Measurements from ENCODE around the gene SLX1A.
"Not testable (repeated sequence)": the region's sequence is repeated elsewhere in the genome, so short reads cannot be mapped to it uniquely, and the experiment has no call there.

Gene SLX1A

DNA sequence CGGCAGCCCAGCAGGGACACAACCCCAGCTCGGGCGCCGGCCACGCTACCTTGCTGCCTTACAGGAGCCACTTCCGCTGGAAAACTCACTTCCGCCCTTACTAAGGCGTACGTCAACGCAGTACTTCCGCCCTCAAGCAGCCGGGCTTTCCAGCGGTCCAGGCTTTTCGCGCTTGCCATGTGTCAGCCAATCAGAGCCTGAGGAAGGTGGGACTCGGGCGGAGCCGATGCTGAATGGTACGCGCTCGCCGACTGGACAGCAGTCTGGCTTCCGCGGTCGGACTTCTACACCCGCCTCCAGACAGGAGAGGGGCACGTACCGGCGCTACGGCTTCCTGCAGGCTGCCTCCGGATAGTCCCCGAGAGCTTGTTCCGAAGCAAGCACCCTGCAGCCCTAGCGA, at the start of gene SLX1A, which contains the start of gene BOLA2B:
SLX1A (plus strand) TSS at position 261 of the 400 bp plus-strand sequence. CDS start 210 bp downstream, outside the sequence.
BOLA2B (minus strand) TSS at position 52 of the 400 bp plus-strand sequence. CDS start 71 bp downstream, outside the sequence.
- peak; percentile 84 for ATAC-seq (ENCODE audit: low read depth)

DNA sequence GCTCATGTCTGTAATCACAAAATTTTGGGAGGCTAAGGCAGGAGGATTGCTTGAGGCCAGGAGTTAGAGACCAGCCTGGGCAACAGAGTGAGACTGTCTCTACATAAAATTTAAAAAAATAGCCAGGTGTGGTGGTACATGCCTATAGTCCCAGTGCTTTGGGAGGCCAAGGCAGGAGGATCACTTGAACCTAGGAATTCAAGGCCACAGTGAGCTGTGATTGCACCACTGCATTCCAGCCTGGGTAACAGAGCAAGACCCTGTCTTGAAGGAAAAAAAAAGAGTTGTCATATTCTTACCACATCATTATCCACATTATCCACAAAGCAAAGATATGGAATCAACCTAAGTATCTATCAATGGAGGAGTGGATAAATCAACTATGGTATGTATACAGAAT, 49.7 kb upstream of the SLX1A start:
- H3K27ac Mint-ChIP-seq = no peak overlapping the region
- no peaks in the 10 kb centered on the region for H3K27me3 Mint-ChIP-seq
- no peaks in the 10 kb centered on the region for H3K9me3 Mint-ChIP-seq
- ATAC-seq (ENCODE audit: low read depth) (no peak), DNase-seq (ENCODE audit: low spot score in 2 of 2) (no peak)
- no peak overlapping the region for H3K4me3 Mint-ChIP-seq
- no peaks in the 10 kb centered on the region for H3K36me3 Mint-ChIP-seq
- peaks cover 13% of the 10 kb centered on the region for H3K4me1 Mint-ChIP-seq

More for the DNA sequence above, at the start of gene SLX1A, which contains the start of gene BOLA2B:
- H3K27ac Mint-ChIP-seq; H3K36me3 Mint-ChIP-seq; H3K9me3 Mint-ChIP-seq; H3K4me3 Mint-ChIP-seq; DNase-seq (ENCODE audit: low spot score in 2 of 2); H3K27me3 Mint-ChIP-seq; H3K4me1 Mint-ChIP-seq: not testable (repeated sequence)

- peaks cover 10% of the 10 kb centered on the region for H3K4me1 Mint-ChIP-seq
- DNase-seq (ENCODE audit: low spot score in 2 of 2) (no peak), ATAC-seq (ENCODE audit: low read depth) (no peak)
- H3K4me3 Mint-ChIP-seq = no peak overlapping the region
- peaks cover 2% of the 10 kb centered on the region for H3K9me3 Mint-ChIP-seq
- H3K27ac Mint-ChIP-seq = no peak overlapping the region
- H3K36me3 Mint-ChIP-seq = peaks cover 2% of the 10 kb centered on the region
- H3K27me3 Mint-ChIP-seq = no peaks in the 10 kb centered on the region
Observed at GRCh38 chr16:30144917-30145316, 48.8 kb upstream of the SLX1A start.

DNA sequence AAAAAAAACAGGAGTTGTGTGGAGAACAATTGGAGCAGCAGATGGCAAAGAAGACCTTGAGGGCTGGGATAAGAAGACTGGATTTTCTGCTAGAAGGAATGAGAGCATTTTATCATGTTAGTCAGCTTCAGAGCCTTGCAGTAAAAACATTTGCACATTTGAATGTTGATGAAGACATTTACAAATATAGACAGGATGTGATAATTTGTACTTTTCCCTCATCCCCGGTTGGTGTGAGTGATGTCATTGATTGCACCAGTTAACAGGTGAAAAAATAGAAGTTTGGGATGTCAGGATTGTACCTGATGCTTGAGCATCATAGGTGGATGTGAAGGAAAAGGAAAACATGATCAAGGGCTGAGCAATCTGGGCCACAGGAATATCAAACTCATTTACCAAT, 48.0 kb upstream of the SLX1A start:
- peaks cover 2% of the 10 kb centered on the region for H3K36me3 Mint-ChIP-seq
- no peaks in the 10 kb centered on the region for H3K27me3 Mint-ChIP-seq
- no peak overlapping the region for H3K4me3 Mint-ChIP-seq
- DNase-seq (ENCODE audit: low spot score in 2 of 2) (no peak), ATAC-seq (ENCODE audit: low read depth) (no peak)
- H3K27ac Mint-ChIP-seq = no peak overlapping the region
- peaks cover 2% of the 10 kb centered on the region for H3K9me3 Mint-ChIP-seq
- H3K4me1 Mint-ChIP-seq = peaks cover 8% of the 10 kb centered on the region

DNA sequence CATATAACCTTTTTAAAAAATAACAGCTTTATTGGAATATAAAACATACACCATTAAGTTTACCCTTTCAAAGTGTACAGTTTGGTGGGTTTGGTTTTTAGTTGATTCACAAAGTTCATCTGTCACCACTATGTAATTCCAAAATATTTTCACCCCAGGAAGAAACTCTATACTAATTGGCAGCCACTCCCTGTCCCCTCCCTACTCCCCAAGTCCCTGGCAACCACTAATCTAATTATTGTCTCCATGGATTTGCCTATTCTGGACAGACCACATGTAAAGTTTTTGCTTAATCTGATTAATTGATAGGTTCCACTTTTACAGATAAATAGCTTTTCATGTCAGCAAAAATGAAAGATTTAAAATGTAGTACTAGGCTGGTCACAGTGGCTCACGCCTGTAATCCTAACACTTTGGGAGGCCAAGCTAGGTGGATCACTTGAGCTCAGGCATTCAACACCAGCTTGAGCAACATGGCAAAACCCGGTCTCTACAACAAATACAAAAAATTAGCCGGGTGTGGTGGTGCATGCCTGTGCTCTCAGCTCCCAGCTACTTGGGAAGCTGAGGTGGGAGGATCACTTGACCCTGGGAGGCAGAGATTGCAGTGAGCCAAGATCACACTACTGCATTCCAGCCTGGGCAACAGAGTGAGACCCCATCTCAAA, 45.7 kb upstream of the SLX1A start:
- ATAC-seq (ENCODE audit: low read depth) = no peak
- Mint-ChIP-seq H3K9me3 (peaks cover 2% of the 10 kb centered on the region), H3K27me3 (no peaks in the 10 kb centered on the region), H3K4me3 (no peak overlapping the region), H3K27ac (no peak overlapping the region), H3K36me3 (peaks cover 2% of the 10 kb centered on the region), H3K4me1 (peaks cover 13% of the 10 kb centered on the region)
- no peak for DNase-seq (ENCODE audit: low spot score in 2 of 2)

GRCh38 chr16:30149250-30149930, 44.3 kb upstream of the SLX1A start:
- Mint-ChIP-seq H3K36me3 (peaks cover 2% of the 10 kb centered on the region), H3K27ac (no peak overlapping the region), H3K4me1 (peaks cover 8% of the 10 kb centered on the region), H3K27me3 (no peaks in the 10 kb centered on the region), H3K4me3 (no peak overlapping the region), H3K9me3 (peaks cover 2% of the 10 kb centered on the region)
- DNase-seq (ENCODE audit: low spot score in 2 of 2) (no peak), ATAC-seq (ENCODE audit: low read depth) (no peak)

DNA sequence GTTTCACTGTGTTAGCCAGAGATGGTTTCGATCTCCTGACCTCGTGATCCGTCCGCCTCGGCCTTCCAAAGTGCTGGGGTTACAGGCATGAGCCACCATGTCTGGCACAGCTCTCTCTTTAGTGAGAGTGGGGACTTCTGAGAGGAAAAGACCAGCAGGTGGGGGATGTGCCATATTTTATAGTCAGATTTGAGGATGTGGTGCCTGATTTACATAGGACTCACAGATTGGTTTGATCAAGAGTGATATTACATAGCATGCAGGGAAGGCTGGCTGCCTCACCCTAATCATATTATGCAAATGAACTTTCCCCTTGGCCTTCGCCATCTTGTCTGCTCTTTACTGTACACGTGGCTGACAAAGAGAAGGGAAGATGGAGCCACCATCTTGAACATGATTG, 42.6 kb upstream of the SLX1A start:
- no peak overlapping the region for H3K27ac Mint-ChIP-seq
- peak; percentile 57 for ATAC-seq (ENCODE audit: low read depth)
- H3K4me1 Mint-ChIP-seq = peaks cover 5% of the 10 kb centered on the region

DNA sequence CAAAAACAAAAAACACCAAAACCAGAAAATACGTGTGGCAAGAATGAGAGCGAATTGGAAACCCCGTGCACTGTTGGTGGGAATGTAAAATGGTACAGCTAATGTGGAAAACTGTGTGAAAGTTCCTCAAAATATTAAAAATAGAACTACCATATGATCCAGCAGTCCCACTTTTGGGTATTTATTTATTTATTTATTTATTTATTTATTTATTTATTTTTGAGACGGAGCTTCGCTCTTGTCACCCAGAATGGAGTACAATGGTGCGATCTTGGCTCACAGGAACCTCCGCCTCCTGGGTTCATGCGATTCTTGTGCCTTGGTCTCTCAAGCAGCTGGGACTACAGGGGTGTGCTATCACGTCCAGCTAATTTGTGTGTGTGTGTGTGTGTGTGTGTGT, 41.2 kb upstream of the SLX1A start:
- no peak overlapping the region for H3K27ac Mint-ChIP-seq

More for the DNA sequence above, 42.6 kb upstream of the SLX1A start:
- Mint-ChIP-seq H3K27me3 (no peaks in the 10 kb centered on the region), H3K4me3 (no peak overlapping the region), H3K9me3 (peaks cover 2% of the 10 kb centered on the region), H3K36me3 (peaks cover 2% of the 10 kb centered on the region)
- DNase-seq (ENCODE audit: low spot score in 2 of 2) = no peak

DNA sequence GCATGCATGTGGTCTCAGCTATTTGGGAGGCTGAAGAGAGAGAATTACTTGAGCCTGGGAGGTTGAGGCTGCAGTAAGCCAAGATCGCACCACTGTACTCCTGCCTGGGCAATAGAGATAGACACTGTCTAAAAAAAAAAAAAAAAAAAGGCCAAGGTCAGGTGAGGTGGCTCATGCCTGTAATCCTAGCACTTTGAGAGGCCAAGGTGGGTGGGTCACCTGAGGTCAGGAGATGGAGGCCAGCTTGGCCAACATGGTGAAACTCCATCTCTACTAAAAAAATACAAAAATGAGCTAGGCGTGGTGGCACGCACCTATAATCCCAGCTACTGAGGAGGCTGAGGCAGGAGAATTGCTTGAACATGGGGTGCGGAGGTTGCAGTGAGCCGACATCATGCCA, 38.5 kb upstream of the SLX1A start:
- Mint-ChIP-seq H3K4me1 (peaks cover 5% of the 10 kb centered on the region), H3K27ac (no peak overlapping the region), H3K27me3 (no peaks in the 10 kb centered on the region), H3K36me3 (no peaks in the 10 kb centered on the region), H3K9me3 (no peaks in the 10 kb centered on the region), H3K4me3 (no peak overlapping the region)
- ATAC-seq (ENCODE audit: low read depth) (no peak), DNase-seq (ENCODE audit: low spot score in 2 of 2) (no peak)

More for the DNA sequence above, 41.2 kb upstream of the SLX1A start:
- no peaks in the 10 kb centered on the region for H3K27me3 Mint-ChIP-seq
- ATAC-seq (ENCODE audit: low read depth) = no peak
- H3K4me3 Mint-ChIP-seq = no peak overlapping the region
- H3K9me3 Mint-ChIP-seq = peaks cover 2% of the 10 kb centered on the region
- H3K36me3 Mint-ChIP-seq = peaks cover 2% of the 10 kb centered on the region
- DNase-seq (ENCODE audit: low spot score in 2 of 2) = no peak
- H3K4me1 Mint-ChIP-seq = peaks cover 5% of the 10 kb centered on the region

- Mint-ChIP-seq H3K4me1 (peaks cover 2% of the 10 kb centered on the region), H3K36me3 (no peaks in the 10 kb centered on the region), H3K27ac (no peak overlapping the region), H3K9me3 (no peaks in the 10 kb centered on the region), H3K27me3 (no peaks in the 10 kb centered on the region), H3K4me3 (no peak overlapping the region)
- ATAC-seq (ENCODE audit: low read depth) (no peak), DNase-seq (ENCODE audit: low spot score in 2 of 2) (no peak)
Observed at GRCh38 chr16:30157214-30157613, 36.5 kb upstream of the SLX1A start.

- no peak for ATAC-seq (ENCODE audit: low read depth)
- H3K36me3 Mint-ChIP-seq = no peaks in the 10 kb centered on the region
- no peaks in the 10 kb centered on the region for H3K27me3 Mint-ChIP-seq
- no peaks in the 10 kb centered on the region for H3K9me3 Mint-ChIP-seq
- H3K4me1 Mint-ChIP-seq = peaks cover 22% of the 10 kb centered on the region
- no peak overlapping the region for H3K27ac Mint-ChIP-seq
- DNase-seq (ENCODE audit: low spot score in 2 of 2) = no peak
- no peak overlapping the region for H3K4me3 Mint-ChIP-seq
Observed at GRCh38 chr16:30163538-30163937, 30.1 kb upstream of the SLX1A start.

- DNase-seq (ENCODE audit: low spot score in 2 of 2) = peak; percentile 19 to 46
- Mint-ChIP-seq H3K9me3 (no peaks in the 10 kb centered on the region), H3K27me3 (no peaks in the 10 kb centered on the region), H3K27ac (no peak overlapping the region), H3K4me3 (peak overlapping the region; percentile 71), H3K4me1 (peaks cover 22% of the 10 kb centered on the region), H3K36me3 (no peaks in the 10 kb centered on the region)
- peak; percentile 100 for ATAC-seq (ENCODE audit: low read depth)
Observed at GRCh38 chr16:30166202-30166902, 27.3 kb upstream of the SLX1A start.

DNA sequence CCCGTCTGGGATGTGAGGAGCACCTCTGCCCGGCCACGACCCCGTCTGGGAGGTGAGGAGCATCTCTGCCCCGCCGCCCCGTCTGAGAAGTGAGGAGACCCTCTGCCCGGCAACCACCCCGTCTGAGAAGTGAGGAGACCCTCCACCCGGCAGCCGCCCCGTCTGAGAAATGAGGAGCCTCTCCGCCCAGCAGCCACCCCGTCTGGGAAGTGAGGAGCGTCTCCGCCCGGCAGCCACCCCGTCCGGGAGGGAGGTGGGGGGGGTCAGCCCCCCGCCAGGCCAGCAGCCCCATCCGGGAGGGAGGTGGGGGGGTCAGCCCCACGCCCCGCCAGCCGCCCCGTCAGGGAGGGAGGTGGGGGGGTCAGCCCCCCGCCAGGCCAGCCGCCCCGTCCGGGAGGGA, 24.9 kb upstream of the SLX1A start:
- not testable (repeated sequence) for H3K4me3 Mint-ChIP-seq; ATAC-seq (ENCODE audit: low read depth); H3K27ac Mint-ChIP-seq; H3K9me3 Mint-ChIP-seq; H3K36me3 Mint-ChIP-seq; H3K27me3 Mint-ChIP-seq; DNase-seq (ENCODE audit: low spot score in 2 of 2)
- peaks cover 20% of the 10 kb centered on the region for H3K4me1 Mint-ChIP-seq

DNA sequence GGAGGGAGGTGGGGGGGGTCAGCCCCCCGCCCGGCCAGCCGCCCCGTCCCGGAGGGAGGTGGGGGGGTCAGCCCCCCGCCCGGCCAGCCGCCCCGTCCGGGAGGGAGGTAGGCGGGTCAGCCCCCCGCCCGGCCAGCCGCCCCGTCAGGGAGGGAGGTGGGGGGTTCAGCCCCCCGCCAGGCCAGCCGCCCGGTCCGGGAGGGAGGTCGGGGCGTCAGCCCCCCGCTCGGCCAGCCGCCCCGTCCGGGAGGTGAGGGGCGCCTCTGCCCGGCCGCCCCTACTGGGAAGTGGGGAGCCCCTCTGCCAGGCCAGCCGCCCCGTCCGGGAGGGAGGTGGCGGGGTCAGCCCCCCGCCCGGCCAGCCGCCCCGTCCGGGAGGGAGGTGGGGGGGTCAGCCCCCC, 24.3 kb upstream of the SLX1A start:
- not testable (repeated sequence) for H3K27ac Mint-ChIP-seq; H3K27me3 Mint-ChIP-seq; ATAC-seq (ENCODE audit: low read depth); H3K9me3 Mint-ChIP-seq; DNase-seq (ENCODE audit: low spot score in 2 of 2); H3K4me3 Mint-ChIP-seq; H3K36me3 Mint-ChIP-seq
- peaks cover 20% of the 10 kb centered on the region for H3K4me1 Mint-ChIP-seq
